Hepatocyte (in vitro differentiated cells): ENCODE measurements around the gene PRPF6. TPM values are rescaled to one million over a fixed set of nuclear protein-coding genes. Genes with fewer than 3 reads are reported as not detected.
A peak's percentile ranks its signal among the peaks of the same experiment; 100 is the strongest.

Source experiments
- DNase-seq: peaks from one replicate; pipeline ENCODE4 v3.0.0-alpha.2; 2016; ENCODE audit warnings: low spot score
- H2AFZ ChIP-seq: fragments of 200-600 bp; sonication (generic); 2 replicates; pipeline ENCODE4 v1.6.0; 2016; ENCODE audit warnings: antibody characterized with exemption, mild to moderate bottlenecking
- H3K27ac ChIP-seq: fragments of 200-600 bp; sonication (generic); 2 replicates; pipeline ENCODE4 v1.5.1; 2016; ENCODE audit warnings: mild to moderate bottlenecking
- H3K27me3 ChIP-seq: fragments of 200-600 bp; sonication (generic); 2 replicates; pipeline ENCODE4 v1.6.1; 2016
- H3K36me3 ChIP-seq: fragments of 200-600 bp; sonication (generic); replicated peaks from 2 replicates; pipeline ENCODE4 v1.5.1; 2016; ENCODE audit warnings: low read depth; ENCODE audit not compliant: insufficient read depth
- H3K4me1 ChIP-seq: fragments of 200-600 bp; sonication (generic); 2 replicates; pipeline ENCODE4 v1.5.1; 2016; ENCODE audit warnings: mild to moderate bottlenecking, moderate library complexity; ENCODE audit not compliant: insufficient read depth
- H3K4me2 ChIP-seq: fragments of 200-600 bp; sonication (generic); 2 replicates; pipeline ENCODE4 v1.6.0; 2016
- H3K4me3 ChIP-seq: fragments of 200-600 bp; sonication (generic); 2 replicates; pipeline ENCODE4 v1.5.1; 2016; ENCODE audit warnings: mild to moderate bottlenecking
- H3K79me2 ChIP-seq: fragments of 200-600 bp; sonication (generic); 2 replicates; pipeline ENCODE4 v1.6.0; 2017; ENCODE audit warnings: mild to moderate bottlenecking
- H3K9me2 ChIP-seq: fragments of 200-600 bp; sonication (generic); replicated peaks from 2 replicates; pipeline ENCODE4 v1.6.0; 2017; ENCODE audit warnings: mild to moderate bottlenecking; ENCODE audit not compliant: insufficient read depth
- H3K9me3 ChIP-seq: fragments of 200-600 bp; sonication (generic); 2 replicates; pipeline ENCODE4 v1.5.1; 2016; ENCODE audit warnings: low read depth, mild to moderate bottlenecking
- H4K20me1 ChIP-seq: fragments of 200-600 bp; sonication (generic); 2 replicates; pipeline ENCODE4 v1.6.0; 2016; ENCODE audit warnings: mild to moderate bottlenecking; ENCODE audit not compliant: insufficient read depth, poor library complexity, severe bottlenecking
- CTCF ChIP-seq: fragments of 200-600 bp; sonication (generic); IDR thresholded peaks from 2 replicates; pipeline ENCODE4 v1.5.1; 2016; ENCODE audit warnings: antibody characterized with exemption, mild to moderate bottlenecking; ENCODE audit not compliant: poor library complexity
- EZH2 ChIP-seq: fragments of 200-600 bp; sonication (generic); IDR thresholded peaks from 2 replicates; pipeline ENCODE4 v1.6.1; 2016; ENCODE audit warnings: antibody characterized with exemption, mild to moderate bottlenecking, borderline replicate concordance
- EZH2phosphoT487 ChIP-seq: fragments of 200-600 bp; sonication (generic); IDR thresholded peaks from one replicate; pipeline ENCODE4 v1.6.1; 2018; ENCODE audit warnings: antibody characterized with exemption, mild to moderate bottlenecking, low read depth, moderate library complexity; ENCODE audit not compliant: unreplicated experiment, severe bottlenecking
- WGBS: methylation state at CpG from one replicate; pipeline ENCODE4 v1.1.6; 2016; ENCODE audit warnings: low lambda C conversion rate; ENCODE audit errors: missing lambda C conversion rate; 5-methylcytosine and 5-hydroxymethylcytosine counted together
- polyA plus RNA-seq: library from polyadenylated mRNA; unstranded; fragments of >200 nt; fragmentation: Nextera tagmentation; extraction: Ambion mirVana; gene quantifications from 2 replicates; pipeline ENCODE4 v1.2.1, GENCODE V29; 2016
- total RNA-seq: library from RNA; depleted of rRNA; stranded (reverse); fragments of >200 nt; gene quantifications from 2 replicates; pipeline ENCODE4 v1.2.3, GENCODE V29; 2014

The PRPF6 gene
- total and polyA plus RNA-seq, 2 experiments from 2014 or later: 37.3 to 41.3 TPM

GRCh38 chr20:63967330-63968135, 13.4 kb upstream of the PRPF6 start:
- Histone ChIP-seq H3K9me3 (no peaks in the 10 kb centered on the region), H3K27me3 (no peaks in the 10 kb centered on the region), H3K27ac (no peak overlapping the region), H3K4me1 (peaks cover 7% of the 10 kb centered on the region), H2AFZ (no peak overlapping the region), H3K9me2 (no peaks in the 10 kb centered on the region), H3K4me2 (no peak overlapping the region), H3K36me3 (no peaks in the 10 kb centered on the region), H3K4me3 (no peak overlapping the region), H4K20me1 (no peaks in the 10 kb centered on the region), H3K79me2 (peaks cover 12% of the 10 kb centered on the region)
- 96% methylated on average over 28 of the region's 28 CpGs for WGBS
- DNase-seq: no peak
- TF ChIP-seq EZH2: no peak
- TF ChIP-seq EZH2phosphoT487: no peak
- TF ChIP-seq CTCF: no peak

DNA sequence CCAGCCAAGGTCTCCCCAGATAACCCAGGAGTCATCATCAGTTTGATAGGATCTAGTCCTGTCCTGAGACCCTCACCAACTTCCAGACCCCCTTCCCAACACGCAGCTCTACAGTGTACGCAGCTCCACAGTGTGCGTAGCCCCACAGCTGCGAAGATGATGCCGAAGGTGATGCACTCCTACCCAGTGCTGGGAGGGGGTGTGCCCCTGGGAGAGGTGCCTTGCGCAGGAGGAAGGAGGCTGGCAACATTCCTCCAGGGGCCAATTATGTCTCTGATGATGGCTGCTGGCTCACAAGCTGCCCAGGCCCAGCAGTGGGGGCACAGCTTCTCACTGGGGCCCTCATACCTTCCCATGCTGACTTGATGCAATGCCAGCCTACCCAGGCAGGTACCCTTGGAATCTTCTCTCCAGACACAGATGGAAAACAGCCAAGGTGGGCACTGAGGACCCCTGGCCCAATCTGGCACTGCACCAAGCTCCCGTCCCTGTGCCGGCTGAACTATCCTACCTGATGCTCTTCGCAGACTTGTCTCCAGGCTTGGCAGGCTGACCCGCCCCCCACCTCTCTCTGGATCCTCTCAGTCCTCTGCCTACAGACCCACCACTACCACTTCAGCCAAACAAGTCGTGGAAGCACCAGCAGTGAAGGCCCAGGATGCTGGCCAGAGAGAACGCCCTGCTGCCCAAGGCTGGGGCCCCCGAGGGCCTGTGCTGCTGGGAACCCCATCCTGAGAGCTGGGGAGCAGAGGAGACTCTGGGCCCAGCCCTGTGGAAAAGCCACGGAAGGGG, 12.6 kb upstream of the PRPF6 start:
- Histone ChIP-seq H3K79me2 (peaks cover 12% of the 10 kb centered on the region), H3K4me3 (peak overlapping the region; percentile 70), H4K20me1 (no peaks in the 10 kb centered on the region), H3K27me3 (no peaks in the 10 kb centered on the region), H2AFZ (no peak overlapping the region), H3K27ac (no peak overlapping the region), H3K4me2 (peak overlapping the region; percentile 96), H3K9me2 (no peaks in the 10 kb centered on the region), H3K9me3 (no peaks in the 10 kb centered on the region), H3K4me1 (peaks cover 7% of the 10 kb centered on the region), H3K36me3 (no peaks in the 10 kb centered on the region)
- WGBS: 86% methylated on average over 14 of the region's 14 CpGs
- no peak for TF ChIP-seq CTCF
- no peak for TF ChIP-seq EZH2
- no peak for TF ChIP-seq EZH2phosphoT487
- no peak for DNase-seq

DNA sequence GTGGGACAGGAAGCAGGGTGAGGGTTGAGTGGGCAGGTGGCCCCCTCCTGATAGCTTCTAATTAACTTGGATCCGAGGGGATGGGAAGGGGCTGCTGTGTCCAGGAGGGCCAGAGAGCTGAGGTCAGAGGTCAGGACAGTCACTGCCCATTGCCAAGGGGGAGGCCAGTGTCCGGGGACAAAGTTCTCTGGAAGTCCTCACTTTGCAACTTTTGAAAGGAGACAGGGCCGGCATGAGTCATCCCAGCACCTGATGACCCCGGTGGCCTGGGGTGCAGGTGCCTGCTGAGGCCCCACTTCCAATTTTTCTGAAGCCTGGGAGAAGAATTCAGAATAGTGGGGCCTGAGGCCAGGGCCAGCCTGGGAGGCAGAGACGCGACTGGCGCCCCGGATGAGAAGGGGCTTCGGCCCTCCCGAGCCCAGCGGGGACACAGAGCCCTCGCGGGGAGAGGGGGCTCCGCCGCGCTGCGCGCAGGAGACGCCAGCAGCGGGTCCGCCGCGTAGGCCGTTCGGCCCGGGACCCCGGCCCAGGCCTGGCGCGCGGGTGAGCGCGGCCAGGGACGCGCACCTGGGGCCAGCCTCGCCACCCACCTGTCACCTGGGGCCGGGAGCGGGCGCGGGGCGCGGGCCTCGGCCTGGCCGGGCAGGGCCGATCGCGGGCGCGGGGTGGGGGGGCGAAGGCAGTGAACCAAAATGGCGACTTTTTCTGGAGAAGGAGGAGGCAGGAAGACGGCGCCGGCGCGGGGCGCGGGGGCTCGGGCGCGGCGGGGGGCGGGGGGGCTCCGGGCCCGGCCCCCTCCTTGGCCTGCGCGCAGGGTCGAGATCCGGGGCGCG, 11.8 kb upstream of the PRPF6 start:
- Histone ChIP-seq H3K4me2 (peak overlapping the region; percentile 96), H3K9me3 (no peaks in the 10 kb centered on the region), H3K27me3 (no peaks in the 10 kb centered on the region), H4K20me1 (no peaks in the 10 kb centered on the region), H3K9me2 (no peaks in the 10 kb centered on the region), H3K27ac (no peak overlapping the region), H3K4me1 (peaks cover 7% of the 10 kb centered on the region), H3K36me3 (no peaks in the 10 kb centered on the region), H3K4me3 (peak overlapping the region; percentile 70), H2AFZ (no peak overlapping the region), H3K79me2 (peaks cover 12% of the 10 kb centered on the region)
- TF ChIP-seq EZH2 (no peak), EZH2phosphoT487 (no peak), CTCF (no peak)
- no peak for DNase-seq
- 3% methylated on average over 27 of the region's 70 CpGs for WGBS
